C4-2B (cell line): ENCODE results near the gene PSTPIP2.

ENCODE experiments used
- ZFX ChIP-seq: fragments of 450-650 bp; IDR thresholded peaks from 2 replicates; pipeline ENCODE4 v1.6.1; 2017
- TF ChIP-seq, protein P1 (sequence below): fragments of 450-650 bp; conservative IDR thresholded peaks from 2 replicates; pipeline ENCODE4 v1.5.1; 2017; ENCODE audit warnings: mild to moderate bottlenecking

DNA sequence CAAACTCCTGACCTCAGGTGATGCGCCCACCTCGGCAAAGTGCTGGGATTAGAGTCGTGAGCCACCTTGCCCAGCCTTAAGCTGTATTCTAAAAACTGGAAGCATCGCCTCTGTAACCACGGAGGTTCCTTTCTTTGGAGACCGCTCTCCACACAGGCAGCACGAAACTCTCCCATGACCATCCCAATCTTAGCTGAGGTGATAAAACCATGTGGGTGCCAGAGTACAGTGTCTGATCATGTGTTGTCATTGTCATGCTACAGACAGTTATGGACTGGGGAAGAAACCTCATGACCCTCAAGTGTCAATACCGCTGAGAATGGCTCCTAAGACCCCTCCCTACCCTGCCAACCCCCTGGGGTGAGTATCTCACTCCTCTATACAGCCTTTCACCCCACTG lies 63.5 kb downstream of the PSTPIP2 start:
- TF ChIP-seq, protein P1, sequence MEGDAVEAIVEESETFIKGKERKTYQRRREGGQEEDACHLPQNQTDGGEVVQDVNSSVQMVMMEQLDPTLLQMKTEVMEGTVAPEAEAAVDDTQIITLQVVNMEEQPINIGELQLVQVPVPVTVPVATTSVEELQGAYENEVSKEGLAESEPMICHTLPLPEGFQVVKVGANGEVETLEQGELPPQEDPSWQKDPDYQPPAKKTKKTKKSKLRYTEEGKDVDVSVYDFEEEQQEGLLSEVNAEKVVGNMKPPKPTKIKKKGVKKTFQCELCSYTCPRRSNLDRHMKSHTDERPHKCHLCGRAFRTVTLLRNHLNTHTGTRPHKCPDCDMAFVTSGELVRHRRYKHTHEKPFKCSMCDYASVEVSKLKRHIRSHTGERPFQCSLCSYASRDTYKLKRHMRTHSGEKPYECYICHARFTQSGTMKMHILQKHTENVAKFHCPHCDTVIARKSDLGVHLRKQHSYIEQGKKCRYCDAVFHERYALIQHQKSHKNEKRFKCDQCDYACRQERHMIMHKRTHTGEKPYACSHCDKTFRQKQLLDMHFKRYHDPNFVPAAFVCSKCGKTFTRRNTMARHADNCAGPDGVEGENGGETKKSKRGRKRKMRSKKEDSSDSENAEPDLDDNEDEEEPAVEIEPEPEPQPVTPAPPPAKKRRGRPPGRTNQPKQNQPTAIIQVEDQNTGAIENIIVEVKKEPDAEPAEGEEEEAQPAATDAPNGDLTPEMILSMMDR = no peak
- TF ChIP-seq ZFX = no peak
